ENCODE data around the gene TFF3.

DNA sequence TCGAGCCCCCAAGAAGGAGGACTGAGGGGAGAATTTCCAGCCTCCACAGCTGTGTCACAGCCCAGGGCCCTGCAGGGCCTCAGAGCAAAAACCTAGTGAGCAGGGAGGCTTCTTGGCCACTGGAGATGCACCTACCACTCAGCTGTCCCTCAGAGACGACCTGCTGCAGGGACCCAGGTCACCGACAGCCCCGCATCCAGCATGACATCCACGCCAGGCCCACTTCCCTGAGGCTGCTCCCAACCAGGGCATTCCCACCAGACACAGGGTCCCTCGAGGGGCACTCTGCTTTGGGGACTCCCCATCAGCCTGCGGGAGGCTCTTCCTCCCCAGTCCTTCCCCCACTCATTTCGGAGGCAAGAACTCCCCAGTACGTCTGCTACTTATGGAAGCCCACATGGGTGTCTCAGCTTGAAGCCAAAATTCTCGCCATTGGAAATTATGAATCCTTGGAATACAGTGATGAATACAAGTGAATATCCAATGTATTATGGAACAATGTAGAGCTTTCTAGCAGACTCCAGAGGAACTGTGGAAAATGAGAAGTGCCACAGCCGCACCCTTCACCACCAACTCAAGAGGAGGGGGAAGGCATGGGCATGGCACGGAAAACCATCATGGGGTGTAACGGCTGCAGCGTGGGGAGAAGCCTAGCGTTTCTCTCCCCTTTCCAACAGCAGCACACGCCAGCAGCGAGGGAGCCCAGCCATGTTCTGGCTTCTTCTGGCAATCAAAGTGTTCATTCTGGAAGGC lies 6.9 kb downstream of the TFF3 start:
- TF ChIP-seq, protein P1, sequence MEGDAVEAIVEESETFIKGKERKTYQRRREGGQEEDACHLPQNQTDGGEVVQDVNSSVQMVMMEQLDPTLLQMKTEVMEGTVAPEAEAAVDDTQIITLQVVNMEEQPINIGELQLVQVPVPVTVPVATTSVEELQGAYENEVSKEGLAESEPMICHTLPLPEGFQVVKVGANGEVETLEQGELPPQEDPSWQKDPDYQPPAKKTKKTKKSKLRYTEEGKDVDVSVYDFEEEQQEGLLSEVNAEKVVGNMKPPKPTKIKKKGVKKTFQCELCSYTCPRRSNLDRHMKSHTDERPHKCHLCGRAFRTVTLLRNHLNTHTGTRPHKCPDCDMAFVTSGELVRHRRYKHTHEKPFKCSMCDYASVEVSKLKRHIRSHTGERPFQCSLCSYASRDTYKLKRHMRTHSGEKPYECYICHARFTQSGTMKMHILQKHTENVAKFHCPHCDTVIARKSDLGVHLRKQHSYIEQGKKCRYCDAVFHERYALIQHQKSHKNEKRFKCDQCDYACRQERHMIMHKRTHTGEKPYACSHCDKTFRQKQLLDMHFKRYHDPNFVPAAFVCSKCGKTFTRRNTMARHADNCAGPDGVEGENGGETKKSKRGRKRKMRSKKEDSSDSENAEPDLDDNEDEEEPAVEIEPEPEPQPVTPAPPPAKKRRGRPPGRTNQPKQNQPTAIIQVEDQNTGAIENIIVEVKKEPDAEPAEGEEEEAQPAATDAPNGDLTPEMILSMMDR (IDR thresholded peaks at IDR 0.05): no peak
- TF ChIP-seq POLR2A (IDR thresholded peaks at IDR 0.05): no peak

Measured in lower leg skin (tissue), 3 donors.